CD14-positive monocyte (primary cell): ENCODE results near the gene TNIK. TPM values are rescaled to one million over a fixed set of nuclear protein-coding genes. Genes with fewer than 3 reads are reported as not detected.

Experiments used
- DNase-seq, 3 donors: peaks; one replicate each; pipeline ENCODE4 v3.0.0-alpha.2; 2011 to 2022
- H2AFZ ChIP-seq: 2 replicates; pipeline ENCODE4 v1.6.0; 2012; ENCODE audit warnings: mild to moderate bottlenecking, low read depth, low read length, inconsistent platforms; ENCODE audit not compliant: insufficient read depth, poor library complexity, severe bottlenecking
- H3K27ac ChIP-seq, 2 donors: 1 replicate in 1 of 2; 2 replicates in 1 of 2; pipeline ENCODE4 v1.5.1; 2012 to 2013; ENCODE audit warnings: low read length in 2 of 2, control low read depth in 1 of 2, inconsistent platforms in 1 of 2, low read depth in 1 of 2, mild to moderate bottlenecking in 1 of 2
- H3K27me3 ChIP-seq, 2 donors: one replicate each; pipeline versions ENCODE4 v1.6.0 to v1.6.1; 2011 to 2013; ENCODE audit warnings: low read length in 2 of 2; ENCODE audit not compliant: control insufficient read depth in 2 of 2, insufficient read depth in 2 of 2
- H3K36me3 ChIP-seq, 2 donors: replicated peaks in 1 of 2; 1 replicate in 1 of 2; 2 replicates in 1 of 2; pipeline versions ENCODE4 v1.5.1 to v1.6.1; 2012 to 2013; ENCODE audit warnings: low read length in 2 of 2, control low read depth in 1 of 2, inconsistent platforms in 1 of 2, mild to moderate bottlenecking in 1 of 2; ENCODE audit not compliant: insufficient read depth in 2 of 2, control insufficient read depth in 1 of 2
- H3K4me1 ChIP-seq, 2 donors: 1 replicate in 1 of 2; 2 replicates in 1 of 2; pipeline versions ENCODE4 v1.5.1 to v1.6.1; 2012 to 2013; ENCODE audit warnings: low read length in 2 of 2, control low read depth in 1 of 2, inconsistent platforms in 1 of 2, mild to moderate bottlenecking in 1 of 2, moderate library complexity in 1 of 2; ENCODE audit not compliant: insufficient read depth in 2 of 2, control insufficient read depth in 1 of 2
- H3K4me2 ChIP-seq: replicated peaks from 2 replicates; pipeline ENCODE3; 2012; ENCODE audit warnings: low read length, moderate library complexity, mild to moderate bottlenecking; ENCODE audit not compliant: poor library complexity, severe bottlenecking; ENCODE audit errors: extremely low read depth
- H3K4me3 ChIP-seq, 3 experiments: fragments of 200-600 bp in 1 of 3; sonication (generic) in 1 of 3; replicated peaks in 1 of 3; 1 replicate in 2 of 3; 2 replicates in 1 of 3; pipeline ENCODE4 v1.5.1; 2011 to 2013; ENCODE audit warnings: low read length in 3 of 3, mild to moderate bottlenecking in 3 of 3, control low read depth in 2 of 3, low read depth in 2 of 3, inconsistent platforms in 1 of 3, moderate library complexity in 1 of 3
- H3K79me2 ChIP-seq: 2 replicates; pipeline ENCODE4 v1.6.0; 2012; ENCODE audit warnings: mild to moderate bottlenecking, control low read depth, inconsistent platforms, low read length, moderate library complexity; ENCODE audit not compliant: insufficient read depth
- H3K9ac ChIP-seq: 2 replicates; pipeline ENCODE4 v1.6.0; 2017; ENCODE audit warnings: low read length, mild to moderate bottlenecking; ENCODE audit not compliant: insufficient read depth, poor library complexity, severe bottlenecking
- H3K9me3 ChIP-seq, 2 donors: replicated peaks in 1 of 2; 1 replicate in 1 of 2; 2 replicates in 1 of 2; pipeline versions ENCODE4 v1.5.1 to v1.6.1; 2012 to 2013; ENCODE audit warnings: low read length in 2 of 2, control low read depth in 1 of 2; ENCODE audit not compliant: control insufficient read depth in 1 of 2, insufficient read depth in 1 of 2
- H4K20me1 ChIP-seq: 2 replicates; pipeline ENCODE4 v1.6.0; 2012; ENCODE audit warnings: mild to moderate bottlenecking, low read length, control low read depth, moderate library complexity; ENCODE audit not compliant: insufficient read depth
- H3K27ac Mint-ChIP-seq, 7 donors: one replicate each; pipeline ENCODE4 v1.8.0; 2020; ENCODE audit warnings: mild to moderate bottlenecking in 7 of 7, mixed read lengths in 7 of 7, moderate library complexity in 6 of 7, inconsistent platforms in 2 of 7
- H3K27me3 Mint-ChIP-seq, 3 donors: one replicate each; pipeline ENCODE4 v1.8.0; 2021 to 2022; ENCODE audit warnings: low read depth in 3 of 3, mild to moderate bottlenecking in 3 of 3, mixed read lengths in 3 of 3, moderate library complexity in 3 of 3, inconsistent platforms in 1 of 3
- H3K36me3 Mint-ChIP-seq, 2 donors: one replicate each; pipeline ENCODE4 v1.8.0; 2020; ENCODE audit warnings: mixed read lengths in 2 of 2, inconsistent platforms in 1 of 2, mild to moderate bottlenecking in 1 of 2
- H3K4me1 Mint-ChIP-seq: one replicate; pipeline ENCODE4 v1.8.0; 2020; ENCODE audit warnings: mild to moderate bottlenecking, mixed read lengths
- H3K4me3 Mint-ChIP-seq, 2 donors: one replicate each; pipeline ENCODE4 v1.8.0; 2020; ENCODE audit warnings: mild to moderate bottlenecking in 2 of 2, mixed read lengths in 2 of 2, moderate library complexity in 1 of 2
- H3K9me3 Mint-ChIP-seq, 7 donors: one replicate each; pipeline ENCODE4 v1.8.0; 2020 to 2022; ENCODE audit warnings: mixed read lengths in 7 of 7, mild to moderate bottlenecking in 6 of 7, moderate library complexity in 6 of 7, inconsistent platforms in 2 of 7
- CTCF ChIP-seq: fragments of 200-600 bp; IDR thresholded peaks from one replicate; pipeline ENCODE4 v1.8.0; 2022; ENCODE audit warnings: antibody characterized with exemption, mild to moderate bottlenecking
- WGBS: methylation state at CpG from one replicate; pipeline ENCODE4 v1.1.5; 2013; ENCODE audit warnings: missing lambda C conversion rate; ENCODE audit not compliant: insufficient coverage; 5-methylcytosine and 5-hydroxymethylcytosine counted together
- intact Hi-C, 2 donors: fragments of 100-400 bp; cut with micrococcal nuclease; formaldehyde crosslinking; loops; one replicate each; pipeline versions ENCODE4 v1.15.0 to v1.15.1; 2023
- polyA plus RNA-seq, 3 donors: library from polyadenylated mRNA; depleted of rRNA in 1 of 3; unstranded in 2 of 3; stranded (reverse) in 1 of 3; fragments of 300-500 nt in 2 of 3; fragments of >200 nt in 1 of 3; fragmentation: Illumina TruSeq in 2 of 3; gene quantifications; 1 replicate in 2 of 3; 2 replicates in 1 of 3; pipeline ENCODE4 v1.2.3, GENCODE V29; 2012 to 2021

The TNIK gene
- polyA plus RNA-seq, 3 donors: 0.36 to 1.8 (median 0.75) TPM

DNA sequence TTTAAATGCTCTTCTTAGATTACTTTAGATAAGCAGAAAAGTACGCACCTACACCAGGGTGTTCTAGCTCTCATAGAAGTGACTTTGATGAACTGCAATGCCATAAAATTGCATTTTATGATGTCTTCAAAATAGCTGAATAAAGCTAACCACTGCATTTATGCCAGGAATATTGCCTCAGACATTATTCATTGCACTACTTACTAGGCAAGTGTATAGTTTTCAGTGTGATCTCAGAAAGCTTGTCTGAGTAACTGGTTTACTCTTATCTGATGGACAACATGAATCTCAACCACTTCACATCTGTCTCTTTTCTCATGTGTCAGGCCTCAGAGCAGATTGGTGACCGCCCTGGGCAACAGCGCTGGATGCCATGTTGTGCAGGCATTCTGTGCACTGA is 314.4 kb downstream of the TNIK start:
- no peak for TF ChIP-seq CTCF
- Histone ChIP-seq H3K9ac (no peak overlapping the region), H3K4me3 (no peak overlapping the region), H3K9me3 (no peaks in the 10 kb centered on the region), H3K4me2 (no peak overlapping the region), H3K27ac (no peak overlapping the region), H4K20me1 (no peaks in the 10 kb centered on the region), H3K79me2 (no peaks in the 10 kb centered on the region), H3K27me3 (no peaks in the 10 kb centered on the region), H3K36me3 (no peaks in the 10 kb centered on the region), H2AFZ (no peak overlapping the region), H3K4me1 (no peaks in the 10 kb centered on the region)
- no CpG with 5 or more reads among the region's 3 CpGs for WGBS
- H3K27ac Mint-ChIP-seq: no peak overlapping the region
- intact Hi-C loops: no loop called here
- H3K4me3 Mint-ChIP-seq: no peak overlapping the region
- no peaks in the 10 kb centered on the region for H3K4me1 Mint-ChIP-seq
- no peaks in the 10 kb centered on the region for H3K27me3 Mint-ChIP-seq
- no peaks in the 10 kb centered on the region for H3K9me3 Mint-ChIP-seq
- no peaks in the 10 kb centered on the region for H3K36me3 Mint-ChIP-seq
- DNase-seq: no peak

DNA sequence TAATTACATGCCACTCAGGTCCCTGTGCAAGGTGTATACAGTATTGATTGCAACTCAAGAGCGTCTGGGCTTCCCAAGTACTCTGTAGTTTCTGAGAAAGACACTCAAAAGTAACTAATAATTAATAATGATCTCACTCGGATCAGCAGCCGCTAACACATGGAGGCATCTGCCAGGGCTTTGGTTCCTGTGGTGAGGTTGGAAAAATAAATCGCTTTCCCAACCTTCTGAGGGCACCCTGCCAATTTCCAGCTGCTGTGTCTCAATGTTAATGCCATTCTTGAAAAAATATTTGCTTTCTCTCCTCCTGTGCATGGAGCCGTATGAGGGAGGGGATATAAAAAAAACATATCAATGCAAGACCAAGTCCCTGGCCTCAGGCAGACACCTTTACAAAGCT is 317.2 kb downstream of the TNIK start:
- H3K4me3 ChIP-seq: no peak overlapping the region
- Mint-ChIP-seq H3K4me3 (no peak overlapping the region), H3K27ac (no peak overlapping the region), H3K36me3 (no peaks in the 10 kb centered on the region), H3K27me3 (peaks cover 0 to 2% (median 1%) of the 10 kb centered on the region in 3 donors), H3K4me1 (no peaks in the 10 kb centered on the region), H3K9me3 (no peaks in the 10 kb centered on the region)
- no peaks in the 10 kb centered on the region for H3K27me3 ChIP-seq
- no peak overlapping the region for H3K27ac ChIP-seq
- H2AFZ ChIP-seq: no peak overlapping the region
- no peak for DNase-seq
- no CpG with 5 or more reads among the region's 5 CpGs for WGBS
- no peaks in the 10 kb centered on the region for H3K4me1 ChIP-seq
- no peaks in the 10 kb centered on the region for H4K20me1 ChIP-seq
- H3K9me3 ChIP-seq: no peaks in the 10 kb centered on the region
- no peaks in the 10 kb centered on the region for H3K79me2 ChIP-seq
- no peak overlapping the region for H3K4me2 ChIP-seq
- no peak for TF ChIP-seq CTCF
- H3K9ac ChIP-seq: no peak overlapping the region
- intact Hi-C loops: no loop called here
- H3K36me3 ChIP-seq: no peaks in the 10 kb centered on the region
